HG02885 (cell line): ENCODE data around the gene SNX22.
"Not testable (repeated sequence)": the region's sequence is repeated elsewhere in the genome, so short reads cannot be mapped to it uniquely, and the experiment has no call there.

ENCODE experiments used
- ATAC-seq: cut with Tn5 transposase; IDR thresholded peaks from one replicate; pipeline ENCODE4 v1.9.1; 2021; ENCODE audit warnings: mild to moderate bottlenecking; ENCODE audit not compliant: unreplicated experiment, poor library complexity

Gene SNX22

DNA sequence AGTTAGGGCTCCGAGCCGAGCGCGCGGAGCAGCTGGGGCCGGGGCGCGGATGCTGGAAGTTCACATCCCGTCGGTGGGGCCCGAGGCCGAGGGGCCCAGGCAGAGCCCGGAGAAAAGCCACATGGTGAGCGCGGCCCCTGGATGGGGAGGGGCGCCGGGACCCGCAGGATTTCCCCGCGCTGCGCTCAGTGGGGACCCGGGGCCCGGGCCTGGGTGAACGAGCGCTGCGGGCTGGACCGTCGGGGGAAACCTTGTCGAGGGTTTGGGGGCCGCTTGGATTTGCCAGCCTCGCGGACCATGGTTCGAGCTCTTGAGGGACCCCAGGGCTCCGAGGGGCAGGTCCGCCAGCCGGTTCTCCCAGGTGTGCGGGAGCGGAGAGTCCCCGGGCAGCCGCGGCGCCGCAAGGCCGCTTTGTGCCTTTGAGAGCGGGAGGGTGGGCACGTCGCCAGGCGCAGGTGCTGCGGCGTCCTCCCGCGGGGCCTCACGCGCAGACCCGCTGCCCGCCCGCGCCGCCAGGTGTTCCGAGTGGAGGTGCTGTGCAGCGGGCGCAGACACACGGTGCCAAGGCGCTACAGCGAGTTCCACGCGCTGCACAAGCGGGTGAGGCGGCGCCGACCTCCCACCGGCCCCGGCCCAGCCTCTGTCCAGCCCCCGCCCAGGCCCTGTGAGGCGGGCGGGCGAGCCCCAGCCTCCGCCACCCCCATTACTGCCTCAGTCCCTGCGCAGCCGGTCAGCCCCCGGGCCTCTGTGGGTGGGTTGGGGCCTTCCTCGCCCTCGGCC, at the start of gene SNX22:
Gene SNX22 (plus strand): TSS at position 5 of the 780 bp plus-strand sequence. CDS start 45 bp downstream, at position 50.
- ATAC-seq, result no peak

DNA sequence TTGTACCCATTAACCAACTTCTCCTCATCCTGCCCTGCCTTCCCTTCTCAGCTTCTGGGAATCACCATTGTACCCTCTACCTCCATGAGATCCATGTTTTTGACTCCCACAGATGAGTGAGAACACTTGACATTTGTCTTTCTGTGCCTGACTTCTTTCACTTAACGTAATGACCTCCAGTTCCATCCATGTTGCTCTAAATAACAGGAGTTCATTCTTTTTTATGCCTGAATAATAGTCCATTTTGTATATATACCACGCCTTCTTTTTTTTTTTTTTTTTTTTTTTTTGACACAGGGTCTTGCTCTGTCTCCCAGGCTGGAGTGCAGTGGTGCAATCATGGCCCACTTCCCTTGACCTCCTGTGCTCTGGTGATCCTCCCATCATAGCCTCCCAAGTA, 49.0 kb upstream of the SNX22 start:
- no peak for ATAC-seq

DNA sequence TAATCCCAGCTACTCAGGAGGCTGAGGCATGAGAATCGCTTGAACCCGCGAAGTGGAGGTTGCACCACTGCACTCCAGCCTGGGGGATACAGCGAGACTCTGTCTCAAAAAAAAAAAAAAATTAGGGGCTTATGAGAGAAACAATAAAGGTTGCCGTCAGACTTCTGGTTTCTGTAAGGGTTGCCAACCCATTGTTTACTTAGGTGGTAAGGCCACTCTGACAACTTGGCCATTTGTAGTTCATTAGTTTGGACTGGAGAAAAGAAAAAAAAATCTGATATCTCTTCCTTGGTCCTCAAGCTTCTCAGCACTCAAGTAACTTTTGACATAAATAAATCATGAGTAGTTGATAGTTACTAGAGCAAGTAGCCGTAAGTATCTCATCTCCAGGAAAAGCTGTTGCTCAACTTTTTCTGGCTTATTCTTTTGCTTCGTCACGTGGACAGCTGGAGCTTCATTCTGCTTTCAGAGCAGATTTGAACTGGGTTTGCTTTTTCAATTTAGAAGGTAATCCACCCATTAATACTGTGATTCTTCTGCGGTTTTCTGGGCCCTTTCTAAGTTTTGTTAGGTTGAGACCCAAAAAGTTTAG, 46.3 kb upstream of the SNX22 start:
- no peak for ATAC-seq

DNA sequence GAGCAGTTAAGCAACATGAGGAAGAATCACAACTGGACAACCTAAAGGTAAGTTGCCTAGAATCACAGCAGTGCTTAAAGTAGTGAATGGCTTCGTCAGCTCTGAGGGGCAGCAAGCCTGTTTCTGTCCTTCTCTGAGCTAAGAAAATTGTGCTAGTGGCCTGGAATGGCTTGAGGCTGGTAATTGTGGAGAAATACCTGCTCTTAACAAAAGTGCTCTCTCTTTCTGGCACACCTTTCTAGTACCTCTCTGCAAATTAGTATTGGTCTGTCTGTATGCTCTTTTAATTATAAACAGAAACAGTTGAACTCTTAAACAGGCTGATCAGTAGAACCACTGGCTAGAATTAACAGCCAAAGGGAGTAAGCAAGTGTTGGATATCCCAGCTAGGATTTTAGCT, 44.2 kb upstream of the SNX22 start:
- no peak for ATAC-seq

DNA sequence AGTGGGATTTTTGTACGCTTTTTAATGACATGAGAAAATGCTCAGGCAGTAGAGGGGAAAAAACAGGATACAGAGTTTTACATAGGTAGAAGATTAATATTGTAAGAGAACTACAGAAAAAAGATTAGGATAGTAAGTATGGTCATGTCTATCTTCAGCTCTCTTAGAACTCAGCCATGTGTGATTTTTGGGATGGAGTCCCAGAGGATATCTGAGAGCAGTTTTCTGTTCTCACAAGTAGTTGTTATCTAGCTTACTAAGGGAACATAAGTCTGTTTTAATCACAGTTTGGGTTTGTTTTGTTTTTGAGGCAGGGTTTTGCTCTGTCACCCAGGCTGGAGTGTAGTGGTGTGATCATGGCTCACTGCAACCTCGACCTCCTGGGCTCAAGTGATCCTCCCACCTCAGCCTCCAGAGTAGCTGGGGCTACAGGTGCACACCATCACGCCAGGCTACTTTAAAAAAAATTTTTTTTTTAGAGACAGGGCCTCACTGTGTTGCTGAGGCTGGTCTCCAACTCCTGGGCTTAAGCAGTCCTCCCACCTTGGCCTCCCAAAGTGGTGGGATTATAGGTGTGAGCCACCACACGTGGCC, 41.3 kb upstream of the SNX22 start:
- not testable (repeated sequence) for ATAC-seq

DNA sequence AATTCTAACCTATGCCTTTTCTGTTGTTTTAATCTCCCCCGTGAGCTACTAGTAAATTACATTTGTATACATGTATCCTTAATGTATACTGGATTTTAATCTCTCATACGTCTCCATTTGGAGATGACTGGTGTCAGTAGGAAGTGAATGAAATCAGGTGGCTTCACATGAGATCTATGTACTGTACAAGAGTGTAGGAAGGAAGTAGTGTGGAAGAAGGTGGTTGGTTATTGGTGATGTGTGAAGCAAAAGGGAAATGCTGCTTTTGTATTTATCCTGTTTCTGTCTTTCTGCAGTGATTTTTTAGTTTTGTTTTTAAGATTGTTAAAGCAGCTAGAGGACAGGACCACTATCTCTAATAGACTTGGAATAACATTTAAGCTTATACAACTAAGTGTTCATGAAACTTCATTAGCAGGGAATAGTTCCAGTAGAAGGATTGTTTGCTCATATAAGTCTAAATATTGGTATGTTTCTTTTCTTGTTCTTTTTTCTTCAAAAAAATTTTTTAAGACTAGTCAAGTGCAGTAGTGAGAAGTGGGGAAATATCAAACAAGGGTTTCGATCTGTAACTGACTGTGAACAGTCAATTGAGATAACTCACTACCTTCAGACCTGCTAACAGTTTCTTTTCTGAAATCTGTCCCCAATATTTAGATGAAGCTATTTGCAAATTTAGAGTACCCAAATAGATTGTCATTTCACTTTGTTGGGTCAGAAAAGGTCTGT, 40.4 kb upstream of the SNX22 start:
- ATAC-seq, result no peak

DNA sequence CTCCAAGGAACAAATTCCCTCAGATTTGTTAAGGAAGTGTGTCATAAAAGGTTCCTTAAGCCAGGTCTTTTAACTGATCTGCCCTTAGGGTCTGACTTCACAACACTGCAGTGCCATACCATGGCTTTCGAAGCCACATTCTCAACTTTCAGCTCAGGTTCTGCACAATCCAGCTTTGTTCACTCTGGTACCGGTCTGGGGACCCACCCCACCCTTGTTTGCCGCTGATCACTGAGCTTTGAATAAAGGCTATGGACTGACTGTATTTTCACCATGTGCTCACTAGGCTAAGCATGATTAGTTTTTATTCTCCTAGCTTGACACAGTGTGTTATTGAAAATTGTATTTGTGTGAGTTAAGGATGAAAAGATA, 39.9 kb upstream of the SNX22 start:
- no peak for ATAC-seq

DNA sequence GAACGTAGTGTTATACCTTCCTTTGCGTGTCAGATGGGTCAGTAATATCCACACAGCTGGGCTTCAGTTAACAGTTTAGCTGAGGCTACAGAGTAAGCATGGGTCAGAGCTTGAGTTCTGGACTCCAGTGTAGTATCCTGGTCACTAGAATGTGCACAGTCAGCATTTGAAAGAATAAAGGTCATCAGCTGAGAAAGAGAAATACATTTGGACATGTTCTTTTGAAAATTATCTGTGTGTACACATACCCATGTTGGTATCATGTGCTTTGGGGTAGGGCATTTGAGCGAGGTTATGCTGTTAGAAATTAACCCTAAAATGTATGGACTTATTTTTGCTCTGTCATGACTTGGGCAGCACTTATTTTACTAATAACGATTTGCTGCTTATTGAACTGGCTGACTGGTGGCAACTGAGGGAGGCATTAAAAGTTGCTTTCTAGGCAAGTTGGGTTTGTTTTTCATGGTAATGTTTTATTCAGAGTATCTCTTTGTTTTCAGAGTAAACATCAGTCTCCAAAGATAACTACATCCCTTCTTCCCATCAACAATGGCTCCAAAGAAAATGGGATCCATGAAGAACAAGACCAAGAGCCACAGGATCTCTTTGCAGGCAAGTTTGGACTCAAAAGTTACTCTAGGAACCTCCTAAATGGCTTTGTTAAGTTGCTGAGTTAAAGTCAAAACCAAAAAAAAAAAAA, 39.3 kb upstream of the SNX22 start:
- no peak for ATAC-seq

DNA sequence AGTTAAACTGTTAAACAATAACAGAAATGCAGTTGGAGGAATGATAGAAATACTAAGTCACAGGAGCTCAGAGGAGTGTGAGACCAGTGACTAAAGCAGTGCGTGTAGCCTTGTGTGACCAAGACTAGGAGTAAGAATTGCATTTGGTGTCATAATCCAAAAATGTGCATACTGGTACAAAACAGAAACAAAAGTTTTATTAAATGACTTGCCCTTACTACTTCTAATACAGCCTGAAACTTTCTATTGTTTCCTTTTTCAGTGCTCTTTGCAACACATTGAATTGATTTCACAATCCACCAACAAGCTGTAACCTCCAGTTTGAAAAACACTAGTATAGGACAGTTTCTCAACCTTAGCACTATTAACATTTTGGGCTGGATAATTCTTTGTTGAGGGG, 38.6 kb upstream of the SNX22 start:
- ATAC-seq, result peak; percentile 42

DNA sequence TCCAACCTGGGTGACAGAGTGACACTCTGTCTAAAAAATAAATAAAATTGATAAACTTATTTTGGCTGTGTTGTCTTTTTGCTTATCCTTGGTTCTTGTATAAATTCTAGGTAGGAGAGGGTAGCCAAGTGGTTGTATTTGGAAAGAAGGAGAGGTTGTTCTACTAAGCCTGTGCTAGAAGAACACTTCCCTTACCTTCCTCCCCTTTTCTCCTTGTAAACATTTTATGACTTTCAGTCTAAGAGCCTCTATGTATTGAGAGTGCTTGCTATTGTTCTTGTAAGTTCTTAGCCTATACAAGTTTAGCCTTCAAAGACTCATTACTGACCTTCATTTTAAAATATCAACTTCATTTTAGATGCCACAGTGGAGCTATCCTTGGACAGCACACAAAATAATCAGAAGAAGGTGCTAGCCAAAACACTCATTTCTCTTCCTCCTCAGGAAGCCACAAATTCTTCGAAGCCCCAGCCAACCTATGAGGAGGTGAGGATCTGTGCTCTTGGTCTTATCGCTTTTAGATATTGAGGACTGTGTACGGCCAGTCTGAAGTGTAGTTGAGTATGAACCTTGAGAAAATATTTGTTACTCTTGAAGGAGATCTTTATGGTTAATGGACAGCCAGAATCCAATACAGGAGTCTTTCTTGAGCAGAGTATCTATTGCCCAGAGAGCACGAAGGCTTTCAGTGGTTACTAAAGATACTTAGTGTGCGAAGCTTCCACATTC, 33.6 kb upstream of the SNX22 start:
- no peak for ATAC-seq

DNA sequence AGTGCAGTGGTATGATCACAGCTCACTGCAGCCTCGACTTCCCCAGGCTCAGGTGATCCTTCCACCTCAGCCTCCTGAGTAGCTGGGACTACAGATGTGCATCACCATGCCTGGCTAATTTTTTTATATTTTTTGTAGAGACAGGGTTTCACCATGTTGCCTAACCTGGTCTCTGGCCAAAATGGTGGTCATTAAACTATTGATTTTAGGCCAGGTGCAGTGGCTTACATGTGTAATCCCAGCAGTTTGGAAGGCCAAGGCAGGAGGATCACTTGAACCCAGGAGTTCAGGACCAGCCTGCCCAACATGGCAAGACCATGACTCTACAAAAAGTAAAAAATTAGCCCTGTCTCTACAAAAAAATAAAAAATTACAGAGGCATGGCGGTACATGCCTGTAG, 31.2 kb upstream of the SNX22 start:
- not testable (repeated sequence) for ATAC-seq

DNA sequence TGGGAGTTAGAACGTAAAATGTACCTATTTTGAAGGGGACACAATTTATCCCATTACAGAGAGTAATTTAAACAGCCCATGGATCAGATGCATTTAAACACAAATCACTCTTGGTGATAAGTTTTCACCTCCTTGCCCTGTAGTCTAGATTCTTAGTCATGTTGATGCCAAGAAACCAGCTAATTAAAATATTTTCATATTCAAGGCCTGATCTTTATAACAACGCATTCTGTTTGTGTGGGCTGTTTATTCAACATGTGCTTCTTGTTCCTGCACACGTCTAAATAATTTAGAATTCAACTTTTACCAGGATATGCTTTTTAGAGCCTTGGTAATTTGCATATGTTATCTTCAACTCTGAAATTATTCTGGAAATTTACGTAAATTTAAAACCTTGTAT, 29.9 kb upstream of the SNX22 start:
- ATAC-seq, result no peak

DNA sequence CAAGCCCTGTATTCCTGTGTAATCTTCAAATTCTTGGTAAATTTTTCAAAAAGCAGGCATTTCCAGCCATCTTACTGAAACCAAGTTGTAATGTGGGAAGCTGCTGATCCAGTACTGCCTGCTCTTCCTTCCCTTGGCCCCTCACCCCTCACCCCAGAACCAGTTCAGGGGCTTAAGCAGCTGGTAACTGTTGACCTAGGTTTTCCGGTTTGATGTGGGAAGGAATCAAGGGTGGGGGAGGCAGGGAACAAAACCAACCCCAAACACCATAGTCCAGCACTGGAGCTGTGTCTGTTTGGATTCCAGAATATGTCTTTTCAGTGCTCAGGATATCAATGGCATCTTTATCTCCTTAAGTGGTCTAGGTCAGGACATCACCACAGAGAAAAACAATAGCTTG, 29.1 kb upstream of the SNX22 start:
- ATAC-seq, result no peak

DNA sequence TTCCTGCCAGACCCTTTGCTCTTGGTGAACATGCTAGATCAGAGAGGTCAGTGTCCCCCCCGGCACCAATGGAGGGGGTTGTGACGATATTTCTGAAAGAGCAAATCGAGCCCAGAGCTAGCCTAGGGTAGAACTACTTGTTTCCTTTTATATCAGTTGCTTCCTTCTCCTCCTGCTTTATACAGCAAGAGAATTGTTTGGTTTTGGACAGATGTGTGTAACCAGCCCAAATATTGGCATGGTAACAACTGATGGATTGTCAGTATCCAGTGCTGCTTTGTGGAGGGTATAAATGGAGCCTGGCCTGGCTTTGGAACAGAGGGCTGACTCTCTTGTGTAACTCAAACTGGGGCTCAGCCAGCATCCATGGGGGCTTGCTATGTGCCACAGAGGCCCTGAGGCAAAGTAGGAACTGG, 28.6 kb upstream of the SNX22 start:
- ATAC-seq, result no peak

DNA sequence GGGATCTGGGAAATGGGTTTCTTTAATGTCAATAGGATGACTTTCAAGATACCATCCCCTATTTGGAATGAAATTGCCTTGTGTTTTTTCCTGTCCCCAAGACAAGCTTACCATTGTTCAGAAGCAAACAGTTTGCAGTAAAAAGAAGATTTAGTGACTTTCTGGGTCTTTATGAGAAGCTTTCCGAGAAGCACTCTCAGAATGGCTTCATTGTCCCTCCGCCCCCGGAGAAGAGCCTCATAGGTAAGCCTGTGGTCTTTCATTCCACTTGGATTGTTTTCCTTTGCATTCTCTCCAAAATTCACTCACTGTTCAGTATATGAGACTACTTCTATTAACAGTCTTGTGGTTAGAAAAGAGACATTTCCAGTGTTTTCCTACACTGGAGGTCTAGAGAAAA, 25.6 kb upstream of the SNX22 start:
- ATAC-seq, result no peak

DNA sequence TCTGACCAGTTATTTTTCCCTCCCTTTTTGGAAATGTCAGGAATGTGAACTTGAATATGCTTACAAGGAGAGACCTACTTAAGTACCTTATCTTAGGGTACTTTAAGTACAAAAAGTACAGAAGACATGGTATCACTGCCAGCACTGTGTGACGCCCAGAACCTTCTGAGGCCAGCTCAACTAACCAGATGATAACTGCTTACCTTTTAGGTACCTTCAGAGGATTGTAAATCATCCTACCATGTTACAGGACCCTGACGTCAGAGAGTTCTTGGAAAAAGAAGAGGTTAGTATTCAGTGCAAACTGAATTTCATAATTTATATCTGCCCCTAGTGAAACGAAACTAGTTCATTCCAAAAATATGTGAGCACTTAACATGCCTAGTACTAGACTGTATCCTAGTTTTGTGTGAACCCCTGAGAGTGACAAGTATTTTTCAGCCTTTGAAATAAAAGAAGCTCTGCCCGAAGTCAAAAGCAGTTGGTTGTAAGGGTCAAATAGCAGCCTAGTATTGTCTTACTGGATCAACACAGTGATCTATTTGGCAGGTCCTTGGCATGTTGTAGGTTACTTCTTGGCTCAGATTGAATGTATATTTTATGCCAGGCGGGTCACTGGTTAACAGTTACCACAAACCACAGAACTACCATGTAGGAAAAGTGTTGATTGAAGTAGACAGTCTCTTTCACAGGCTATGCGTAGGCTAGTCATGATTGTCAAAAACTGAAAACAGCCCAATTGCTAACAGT, 23.8 kb upstream of the SNX22 start:
- no peak for ATAC-seq

DNA sequence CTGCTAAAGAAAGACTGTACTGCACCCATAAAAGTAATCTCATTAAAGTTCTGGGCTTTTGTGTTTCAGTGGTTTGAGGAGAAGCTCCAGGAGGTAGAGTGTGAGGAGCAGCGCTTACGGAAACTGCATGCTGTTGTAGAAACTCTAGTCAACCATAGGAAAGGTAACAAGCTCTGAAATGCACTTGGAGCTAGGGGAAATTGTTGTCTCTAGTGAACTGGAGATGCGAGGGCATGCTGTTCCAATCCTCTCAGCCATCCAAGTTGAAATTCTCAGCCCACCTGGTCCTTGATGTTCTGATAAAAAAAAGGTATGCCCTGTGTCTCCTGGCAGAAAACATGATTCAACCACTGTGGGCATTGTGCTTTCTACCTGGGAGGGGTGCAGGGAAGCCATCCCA, 21.4 kb upstream of the SNX22 start:
- ATAC-seq, result no peak

DNA sequence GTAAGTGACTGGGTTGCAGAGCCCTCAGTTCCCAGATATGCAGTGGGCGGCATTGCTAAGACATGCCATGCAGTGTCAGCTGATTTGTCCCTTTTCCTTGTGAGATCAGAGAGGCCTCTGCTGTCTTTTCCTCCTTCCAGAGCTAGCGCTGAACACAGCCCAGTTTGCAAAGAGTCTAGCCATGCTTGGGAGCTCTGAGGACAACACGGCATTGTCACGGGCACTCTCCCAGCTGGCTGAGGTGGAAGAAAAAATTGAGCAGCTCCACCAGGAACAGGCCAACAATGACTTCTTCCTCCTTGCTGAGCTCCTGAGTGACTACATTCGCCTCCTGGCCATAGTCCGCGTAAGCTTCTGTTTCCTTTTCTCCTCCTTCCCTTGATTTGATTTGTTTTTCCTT, 20.0 kb upstream of the SNX22 start:
- no peak for ATAC-seq

DNA sequence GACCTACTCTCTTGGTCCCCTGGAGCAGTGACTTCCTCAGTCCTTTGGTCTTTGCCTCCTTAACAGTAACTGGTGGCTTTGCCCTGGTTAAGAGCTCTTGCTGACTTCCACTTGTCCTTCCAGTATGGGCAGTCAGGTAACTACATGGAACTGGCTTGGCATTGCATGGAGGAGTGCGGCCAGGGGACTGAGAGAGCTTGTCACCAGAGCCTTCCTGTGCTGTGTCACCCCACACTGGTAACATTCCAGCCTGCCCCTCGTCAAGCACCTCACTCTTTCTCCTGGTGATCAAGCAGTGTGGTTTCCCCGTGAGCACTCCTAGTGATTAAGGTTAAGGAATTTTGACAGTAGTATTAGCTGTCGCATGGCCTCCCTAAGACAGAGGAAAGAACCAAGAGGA, 19.3 kb upstream of the SNX22 start:
- ATAC-seq, result no peak
